ENCODE measurements around the gene NR3C2.

NR3C2 gene

GRCh38 chr4:148445071-148445859 lies 3.1 kb upstream of the NR3C2 start:
- DNase-seq (ENCODE audit: low read depth in 2 of 2) = peak in 1 of 2 donors; percentile 20
- TF ChIP-seq CTCF (IDR thresholded peaks at IDR 0.05; ENCODE audit: low read depth, low read length) = no peak
- H3K4me3 ChIP-seq (replicated peaks in 1 of 2; ENCODE audit: low read depth in 2 of 2, low read length in 2 of 2) = peak overlapping the region; percentile 61 to 83

GRCh38 chr4:148444296-148445070 lies 2.3 kb upstream of the NR3C2 start:
- no peak for DNase-seq (ENCODE audit: low read depth in 2 of 2)
- peak overlapping the region; percentile 61 to 83 for H3K4me3 ChIP-seq (replicated peaks in 1 of 2; ENCODE audit: low read depth in 2 of 2, low read length in 2 of 2)
- no peak for TF ChIP-seq CTCF (IDR thresholded peaks at IDR 0.05; ENCODE audit: low read depth, low read length)

GRCh38 chr4:148443512-148444295 lies 1.5 kb upstream of the NR3C2 start:
- H3K4me3 ChIP-seq (replicated peaks in 1 of 2; ENCODE audit: low read depth in 2 of 2, low read length in 2 of 2) = peak overlapping the region; percentile 39 to 83
- TF ChIP-seq CTCF (IDR thresholded peaks at IDR 0.05; ENCODE audit: low read depth, low read length) = no peak
- peak in 1 of 2 donors; percentile 27 for DNase-seq (ENCODE audit: low read depth in 2 of 2)

- peak in 1 of 2 donors; percentile 34 for DNase-seq (ENCODE audit: low read depth in 2 of 2)
- peak overlapping the region; percentile 81 to 83 for H3K4me3 ChIP-seq (replicated peaks in 1 of 2; ENCODE audit: low read depth in 2 of 2, low read length in 2 of 2)
- TF ChIP-seq CTCF (IDR thresholded peaks at IDR 0.05; ENCODE audit: low read depth, low read length) = no peak
Observed at GRCh38 chr4:148442832-148443511, 758 bp upstream of the NR3C2 start.

GRCh38 chr4:148441624-148441985 lies 609 bp downstream of the NR3C2 start:
- TF ChIP-seq CTCF (IDR thresholded peaks at IDR 0.05; ENCODE audit: low read depth, low read length) = no peak
- H3K4me3 ChIP-seq (replicated peaks in 1 of 2; ENCODE audit: low read depth in 2 of 2, low read length in 2 of 2) = peak overlapping the region; percentile 81 to 83
- peak in 1 of 2 donors; percentile 18 for DNase-seq (ENCODE audit: low read depth in 2 of 2)

- DNase-seq (ENCODE audit: low read depth in 2 of 2) = no peak
- no peak overlapping the region for H3K4me3 ChIP-seq (replicated peaks in 1 of 2; ENCODE audit: low read depth in 2 of 2, low read length in 2 of 2)
- TF ChIP-seq CTCF (IDR thresholded peaks at IDR 0.05; ENCODE audit: low read depth, low read length) = no peak
Observed at GRCh38 chr4:148438047-148438446, 4.2 kb downstream of the NR3C2 start.
